ENCODE measurements around the gene RAB40B. TPM values are rescaled to one million over a fixed set of nuclear protein-coding genes. Genes with fewer than 3 reads are reported as not detected.
A peak's percentile ranks its signal among the peaks of the same experiment; 100 is the strongest.

RAB40B gene
- polyA plus RNA-seq, 3 donors: 16.7 to 22.5 (median 17.4) TPM

- peak in 1 of 11 donors; percentile 31 for DNase-seq (ENCODE audit: extremely low read depth in 1 of 11, low read depth in 9 of 11, low spot score in 4 of 11)
Measured at GRCh38 chr17:82611140-82612058, 87.1 kb downstream of the RAB40B start.

- no peak for DNase-seq (ENCODE audit: extremely low read depth in 1 of 11, low read depth in 9 of 11, low spot score in 4 of 11)
Measured at GRCh38 chr17:82609655-82610054, 88.8 kb downstream of the RAB40B start.

- DNase-seq (ENCODE audit: extremely low read depth in 1 of 11, low read depth in 9 of 11, low spot score in 4 of 11): no peak
Measured at GRCh38 chr17:82608816-82609215, 89.7 kb downstream of the RAB40B start.

- DNase-seq (ENCODE audit: extremely low read depth in 1 of 11, low read depth in 9 of 11, low spot score in 4 of 11): no peak
Measured at GRCh38 chr17:82605939-82606600, 92.4 kb downstream of the RAB40B start.

Other genes with a start within 250 kb of the RAB40B start
- 10 to 100 TPM; 43.7 to 56.5 (median 51.1) TPM for gene CYBC1, start 247.9 kb downstream of the RAB40B start, polyA plus RNA-seq (ENCODE audit: insufficient read length in 3 of 3)
- gene NARF, start 240.0 kb downstream of the RAB40B start, polyA plus RNA-seq (ENCODE audit: insufficient read length in 3 of 3): 10 to 100 TPM; 88.2 to 99.3 (median 94.8) TPM
- 10 to 100 TPM; 41.4 to 43.2 (median 42.3) TPM for gene FOXK2, start 179.0 kb downstream of the RAB40B start, polyA plus RNA-seq (ENCODE audit: insufficient read length in 3 of 3)
- 10 to 100 TPM; 91.4 to 99.4 (median 95.9) TPM for gene WDR45B, start 50.3 kb downstream of the RAB40B start, polyA plus RNA-seq (ENCODE audit: insufficient read length in 3 of 3)
- 10 to 100 TPM; 46.5 to 49.5 (median 46.6) TPM for gene FN3KRP, start 18.0 kb upstream of the RAB40B start, polyA plus RNA-seq (ENCODE audit: insufficient read length in 3 of 3)
- gene FN3K, start 36.9 kb upstream of the RAB40B start, polyA plus RNA-seq (ENCODE audit: insufficient read length in 3 of 3): 10 to 100 TPM; 28.1 to 49.5 (median 31.7) TPM
- gene TBCD, start 53.4 kb upstream of the RAB40B start, polyA plus RNA-seq (ENCODE audit: insufficient read length in 3 of 3): 10 to 100 TPM; 62.9 to 91.6 (median 74.2) TPM
- 1 to 10 TPM; 1.6 to 2.0 (median 1.8) TPM for gene ZNF750, start 141.3 kb upstream of the RAB40B start, polyA plus RNA-seq (ENCODE audit: insufficient read length in 3 of 3)

All from renal cortex interstitium (tissue), 11 donors.